Neural progenitor cell (in vitro differentiated cells): ENCODE measurements around the gene CALN1.

Experiments
- EZH2 ChIP-seq: fragments of 200-600 bp; sonication (generic); IDR thresholded peaks from 2 replicates; pipeline ENCODE4 v1.6.1; 2017; ENCODE audit warnings: antibody characterized with exemption, mild to moderate bottlenecking, moderate library complexity
- EZH2phosphoT487 ChIP-seq: fragments of 200-600 bp; sonication (generic); IDR thresholded peaks from 2 replicates; pipeline ENCODE4 v1.6.1; 2017; ENCODE audit warnings: antibody characterized with exemption
- TF ChIP-seq, protein P1 (sequence below): fragments of 200-600 bp; sonication (generic); IDR thresholded peaks from 2 replicates; pipeline ENCODE4 v1.5.1; 2017; ENCODE audit warnings: antibody characterized with exemption, mild to moderate bottlenecking

DNA sequence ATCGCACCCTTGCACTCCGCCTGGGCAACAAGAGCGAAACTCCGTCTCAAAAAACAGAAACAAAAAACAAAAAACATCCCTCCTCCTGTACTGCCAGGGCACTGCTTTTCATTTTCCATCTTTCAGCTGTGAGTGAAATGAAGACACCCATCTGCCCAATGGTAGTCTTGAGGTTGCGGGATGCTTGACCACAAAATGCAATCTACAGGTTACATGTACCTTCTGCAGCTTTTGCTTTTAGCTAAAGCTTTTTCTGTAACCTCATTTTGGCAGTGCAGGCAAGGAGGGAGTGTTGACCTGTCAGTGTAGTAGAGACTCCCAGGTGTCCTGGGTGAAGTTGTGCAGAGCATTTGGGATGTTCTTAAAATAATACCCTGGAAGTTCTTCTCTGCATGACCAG is 476.5 kb downstream of the CALN1 start:
- TF ChIP-seq, protein P1, sequence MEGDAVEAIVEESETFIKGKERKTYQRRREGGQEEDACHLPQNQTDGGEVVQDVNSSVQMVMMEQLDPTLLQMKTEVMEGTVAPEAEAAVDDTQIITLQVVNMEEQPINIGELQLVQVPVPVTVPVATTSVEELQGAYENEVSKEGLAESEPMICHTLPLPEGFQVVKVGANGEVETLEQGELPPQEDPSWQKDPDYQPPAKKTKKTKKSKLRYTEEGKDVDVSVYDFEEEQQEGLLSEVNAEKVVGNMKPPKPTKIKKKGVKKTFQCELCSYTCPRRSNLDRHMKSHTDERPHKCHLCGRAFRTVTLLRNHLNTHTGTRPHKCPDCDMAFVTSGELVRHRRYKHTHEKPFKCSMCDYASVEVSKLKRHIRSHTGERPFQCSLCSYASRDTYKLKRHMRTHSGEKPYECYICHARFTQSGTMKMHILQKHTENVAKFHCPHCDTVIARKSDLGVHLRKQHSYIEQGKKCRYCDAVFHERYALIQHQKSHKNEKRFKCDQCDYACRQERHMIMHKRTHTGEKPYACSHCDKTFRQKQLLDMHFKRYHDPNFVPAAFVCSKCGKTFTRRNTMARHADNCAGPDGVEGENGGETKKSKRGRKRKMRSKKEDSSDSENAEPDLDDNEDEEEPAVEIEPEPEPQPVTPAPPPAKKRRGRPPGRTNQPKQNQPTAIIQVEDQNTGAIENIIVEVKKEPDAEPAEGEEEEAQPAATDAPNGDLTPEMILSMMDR: no peak
- TF ChIP-seq EZH2 (no peak), EZH2phosphoT487 (no peak)
